Hippocampal formation (tissue), 2 donors: Measurements from ENCODE around the gene LIN7B.
"Not testable (repeated sequence)": the region's sequence is repeated elsewhere in the genome, so short reads cannot be mapped to it uniquely, and the experiment has no call there.

Source experiments
- DNase-seq, 2 donors: peaks; one replicate each; lab custom pipeline; 2025; lab: John Stamatoyannopoulos, UW

The LIN7B gene

DNA sequence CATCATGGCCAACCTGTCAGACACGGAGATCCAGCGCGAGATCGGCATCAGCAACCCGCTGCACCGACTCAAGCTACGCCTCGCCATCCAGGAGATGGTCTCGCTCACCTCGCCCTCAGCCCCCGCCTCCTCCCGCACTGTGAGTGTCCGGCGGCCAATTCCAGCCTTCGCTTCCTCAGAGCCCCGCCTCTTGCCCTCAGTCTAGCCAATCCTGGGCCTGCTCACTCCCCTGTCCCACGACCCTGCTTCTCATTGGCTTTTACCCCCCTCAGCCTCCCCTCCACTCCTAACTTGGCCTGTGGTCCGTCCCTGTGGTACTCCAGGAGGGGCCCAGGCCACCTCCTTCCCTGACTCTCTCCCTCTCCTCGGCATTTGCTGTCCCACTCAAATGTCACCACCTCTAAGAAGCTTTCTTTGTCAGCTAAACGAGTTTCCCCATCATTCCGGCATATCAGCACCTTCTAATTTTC lies 28.7 kb downstream of the LIN7B start:
- DNase-seq = peak; percentile 67 to 82

DNA sequence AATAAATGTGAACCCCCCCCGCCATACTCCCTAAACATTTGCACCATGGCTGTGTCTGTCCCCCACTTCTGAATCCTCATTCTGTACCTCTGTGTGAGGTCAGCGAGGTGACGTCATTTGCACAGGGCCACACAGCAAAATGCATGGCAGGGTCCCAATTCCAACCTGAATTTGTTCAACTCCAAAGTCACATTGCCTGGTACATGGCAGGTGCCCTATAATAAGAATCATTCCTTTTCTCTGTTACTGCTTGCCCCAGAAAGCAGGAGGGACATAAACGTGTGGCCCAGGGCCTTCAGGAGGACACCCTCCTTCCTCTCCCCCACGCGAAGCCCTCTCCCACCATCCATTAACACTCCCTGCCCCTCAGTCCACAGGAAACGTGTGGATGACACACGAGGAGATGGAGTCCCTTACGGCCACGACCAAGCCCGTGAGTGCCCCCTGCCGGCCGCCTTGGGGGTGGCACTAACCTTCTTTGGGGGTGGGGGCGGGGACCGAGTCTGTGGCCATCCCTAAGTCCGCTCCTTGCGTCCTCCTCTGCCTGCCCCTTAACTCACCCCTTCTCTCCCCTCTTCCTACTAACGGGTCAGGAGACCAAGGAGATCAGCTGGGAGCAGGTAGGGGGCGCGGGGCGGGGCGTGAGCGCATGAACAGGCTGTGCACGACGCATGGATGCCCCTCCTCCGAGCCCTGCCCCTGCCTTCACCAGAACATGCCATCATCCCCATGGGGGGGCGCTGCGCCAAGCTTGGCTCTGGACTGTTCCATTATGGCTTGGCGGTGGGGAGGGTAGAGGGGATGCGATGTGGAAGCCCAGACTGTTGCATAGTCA lies 31.6 kb downstream of the LIN7B start:
- DNase-seq = peak; percentile 19 to 73

DNA sequence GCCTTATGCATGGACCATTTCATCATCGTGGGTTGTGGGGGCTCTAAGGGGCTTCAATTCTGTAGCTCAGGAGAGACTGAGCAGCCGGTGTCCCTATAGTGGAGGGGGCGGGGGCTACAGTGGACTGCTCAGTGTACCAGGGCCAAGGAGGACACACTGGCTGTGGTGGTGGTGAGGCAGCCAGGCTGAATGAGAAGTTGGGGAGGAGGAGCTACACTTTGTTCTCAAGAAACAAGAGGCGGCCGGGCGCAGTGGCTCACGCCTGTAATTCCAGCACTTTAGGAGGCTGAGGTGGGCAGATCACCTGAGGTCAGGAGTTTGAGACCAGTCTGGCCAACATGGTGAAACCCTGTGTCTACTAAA lies 32.2 kb downstream of the LIN7B start:
- not testable (repeated sequence) for DNase-seq

DNA sequence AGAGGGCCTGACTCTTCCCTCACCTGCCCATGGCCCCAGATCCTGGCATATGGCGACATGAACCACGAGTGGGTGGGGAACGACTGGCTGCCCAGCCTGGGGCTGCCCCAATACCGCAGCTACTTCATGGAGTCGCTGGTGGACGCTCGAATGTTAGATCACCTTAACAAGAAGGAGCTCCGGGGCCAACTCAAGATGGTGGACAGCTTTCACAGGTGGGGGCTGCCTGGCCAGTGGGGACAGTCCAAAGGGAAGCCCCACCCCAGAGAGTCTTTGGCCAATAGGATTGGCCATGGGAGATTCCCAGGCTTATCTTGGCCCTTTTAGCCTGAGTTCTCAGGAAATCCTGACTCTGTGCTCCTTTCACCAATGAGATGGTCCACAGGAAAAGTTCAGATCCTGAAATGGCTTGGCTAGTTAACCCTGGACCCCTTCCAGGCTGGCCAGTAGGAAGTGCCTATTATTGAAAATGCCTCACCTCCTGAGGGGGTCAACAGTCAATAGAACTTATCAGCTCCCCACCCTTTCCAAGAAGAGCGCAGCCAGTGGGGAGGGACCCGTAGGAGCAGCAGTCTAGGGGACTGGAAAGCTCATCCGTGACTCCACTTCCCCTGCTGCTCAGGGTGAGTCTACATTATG lies 34.0 kb downstream of the LIN7B start:
- no peak for DNase-seq

DNA sequence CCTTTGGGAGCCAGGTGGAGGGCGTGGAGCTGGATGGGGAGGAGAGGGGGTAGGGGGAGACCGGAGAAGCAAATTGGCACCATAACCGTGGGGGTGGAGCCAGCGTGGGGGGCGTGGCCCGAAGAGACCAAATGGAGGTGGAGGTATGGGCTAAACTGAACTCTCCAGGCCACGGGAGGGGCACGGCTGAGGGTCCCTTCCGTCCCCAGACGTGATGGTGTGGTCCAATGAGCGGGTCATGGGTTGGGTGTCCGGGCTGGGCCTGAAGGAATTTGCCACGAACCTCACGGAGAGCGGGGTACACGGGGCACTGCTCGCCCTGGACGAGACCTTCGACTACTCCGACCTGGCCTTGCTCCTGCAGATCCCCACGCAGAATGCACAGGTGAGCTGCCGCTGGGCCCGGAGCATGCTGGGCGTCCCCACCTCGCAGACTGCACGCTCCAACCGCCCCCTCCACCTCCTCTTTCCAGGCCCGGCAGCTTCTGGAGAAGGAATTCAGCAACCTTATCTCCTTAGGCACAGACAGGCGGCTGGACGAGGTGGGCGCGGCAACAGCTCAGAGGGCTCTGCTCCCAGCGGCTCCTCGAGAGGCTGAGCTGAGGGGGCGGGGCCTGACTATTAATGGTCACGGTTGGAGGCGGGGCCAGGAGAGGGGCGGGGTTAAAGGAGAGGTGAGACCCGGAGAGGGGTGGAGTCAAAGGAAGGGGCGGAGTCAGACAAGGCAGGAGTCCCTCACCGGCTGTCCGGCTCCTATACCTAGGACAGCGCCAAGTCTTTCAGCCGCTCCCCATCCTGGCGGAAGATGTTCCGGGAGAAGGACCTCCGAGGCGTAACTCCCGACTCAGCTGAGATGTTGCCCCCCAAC lies 34.8 kb downstream of the LIN7B start:
- DNase-seq = peak; percentile 63 to 77

DNA sequence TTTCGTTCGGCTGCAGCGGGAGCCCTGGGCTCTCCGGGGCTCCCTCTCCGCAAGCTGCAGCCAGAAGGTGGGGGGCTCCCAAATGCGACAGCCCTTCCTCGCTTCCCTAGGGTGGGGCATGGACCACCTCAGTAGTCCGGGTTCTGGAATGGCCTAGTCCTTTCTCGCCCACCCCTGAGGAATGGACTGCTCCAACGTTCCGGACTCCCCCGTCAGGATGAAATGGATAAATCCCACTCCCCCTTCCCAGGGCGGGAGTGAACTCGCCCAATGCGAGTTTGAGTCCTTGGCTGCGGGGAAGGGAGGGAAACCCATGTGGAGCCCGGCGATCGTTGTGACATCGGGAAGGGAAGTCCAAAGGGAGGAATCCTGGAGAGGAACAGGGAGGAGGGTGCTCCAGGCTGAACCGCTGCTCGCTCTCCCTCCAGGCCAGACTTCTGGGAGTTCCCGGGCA lies 35.5 kb downstream of the LIN7B start:
- peak; percentile 36 to 68 for DNase-seq

DNA sequence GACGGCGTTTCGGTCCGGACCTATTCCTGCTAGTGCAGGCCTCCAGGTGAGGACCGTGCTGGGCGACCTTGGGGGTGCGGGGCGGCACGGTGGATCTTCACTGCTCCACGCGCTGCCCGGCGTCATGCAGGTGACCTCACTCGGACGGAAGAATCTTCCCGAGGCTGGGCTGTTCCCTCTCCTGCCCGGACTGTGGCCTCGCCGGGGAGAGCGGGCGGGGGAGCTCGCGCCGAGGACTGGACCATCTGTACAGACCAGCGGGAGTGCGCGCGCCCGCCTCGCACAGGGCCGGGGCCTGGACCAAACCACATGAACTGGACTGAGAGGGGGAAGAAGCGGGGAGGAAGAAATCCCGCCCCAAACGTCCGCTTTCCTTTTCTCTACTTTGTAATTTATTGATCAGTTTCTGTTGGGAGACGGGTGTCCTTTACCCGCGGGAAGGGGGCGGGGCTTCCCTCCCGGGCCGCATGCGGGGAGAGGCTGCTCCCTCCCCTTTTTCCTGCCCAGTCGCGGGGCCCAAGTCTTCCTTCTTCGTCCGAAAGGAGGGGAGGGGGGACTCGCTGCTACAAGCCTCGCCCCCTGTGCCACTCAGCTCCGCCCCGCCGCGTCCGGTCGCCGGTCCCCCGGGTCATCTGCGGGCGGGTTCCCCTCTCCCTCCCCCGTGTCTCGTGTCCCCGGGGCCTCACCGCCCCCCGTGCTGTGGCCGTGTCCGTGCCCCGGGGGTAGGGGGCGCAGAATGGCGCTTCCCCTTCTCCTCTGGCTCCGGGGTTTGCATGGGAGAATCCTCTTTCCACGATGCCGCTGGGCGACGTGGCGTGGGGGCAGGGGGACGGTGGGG lies 36.2 kb downstream of the LIN7B start:
- peak; percentile 70 to 82 for DNase-seq

DNA sequence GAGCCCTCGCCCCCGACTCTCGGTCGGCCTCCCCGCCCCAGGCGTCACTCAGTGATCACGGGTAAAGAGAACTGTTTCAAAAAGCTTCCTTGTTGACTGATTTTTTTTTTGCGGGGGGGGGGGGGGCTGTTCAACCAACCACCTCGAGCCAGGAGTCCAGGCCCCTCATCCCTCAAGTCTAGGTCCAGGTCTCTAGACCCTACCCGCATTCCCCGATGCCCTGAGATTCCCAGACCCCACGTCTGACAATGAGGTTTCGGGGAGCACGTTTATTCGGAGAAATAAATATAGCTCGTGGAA lies 36.7 kb downstream of the LIN7B start:
- DNase-seq = no peak

DNA sequence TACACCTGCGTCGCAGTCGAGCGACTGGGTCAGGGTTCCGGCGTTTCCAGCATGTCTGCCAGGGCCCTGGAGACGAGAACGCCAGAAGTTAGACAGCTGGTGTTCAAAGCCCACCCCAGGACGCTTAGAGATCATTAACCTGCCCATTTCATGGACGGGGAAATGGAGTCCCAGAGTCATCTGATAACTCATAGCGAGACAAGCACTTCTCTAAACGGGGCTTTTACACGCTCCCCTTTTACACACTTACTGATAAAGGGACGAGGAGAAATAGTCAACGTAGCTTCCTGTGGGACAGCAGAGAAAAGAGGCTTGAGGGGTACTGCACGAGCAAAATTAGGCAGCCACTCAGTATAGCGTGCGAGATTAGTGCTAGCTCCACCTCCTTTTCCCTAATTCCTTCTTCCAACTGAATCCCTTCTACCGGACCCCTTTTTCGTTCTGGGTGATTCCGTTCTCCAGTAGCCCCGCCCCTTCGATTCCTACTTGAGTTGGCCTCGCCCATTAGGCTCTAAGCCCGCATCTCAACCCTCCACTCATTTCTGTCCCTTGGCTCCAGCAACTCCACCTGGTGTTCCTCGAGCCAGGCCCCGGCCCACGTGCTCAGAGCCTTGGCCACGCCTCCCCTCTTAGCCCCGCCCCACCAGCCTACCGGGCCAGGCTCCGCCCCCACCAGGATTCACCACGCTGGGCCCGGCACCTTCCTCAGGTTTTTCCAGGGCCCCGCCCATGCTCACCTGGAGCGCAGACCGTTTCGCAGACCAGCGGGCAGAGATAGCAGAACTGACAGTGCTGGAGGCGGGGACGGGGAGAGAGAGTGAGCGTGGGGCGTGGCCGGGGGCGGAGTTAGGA lies 37.3 kb downstream of the LIN7B start:
- DNase-seq = no peak

DNA sequence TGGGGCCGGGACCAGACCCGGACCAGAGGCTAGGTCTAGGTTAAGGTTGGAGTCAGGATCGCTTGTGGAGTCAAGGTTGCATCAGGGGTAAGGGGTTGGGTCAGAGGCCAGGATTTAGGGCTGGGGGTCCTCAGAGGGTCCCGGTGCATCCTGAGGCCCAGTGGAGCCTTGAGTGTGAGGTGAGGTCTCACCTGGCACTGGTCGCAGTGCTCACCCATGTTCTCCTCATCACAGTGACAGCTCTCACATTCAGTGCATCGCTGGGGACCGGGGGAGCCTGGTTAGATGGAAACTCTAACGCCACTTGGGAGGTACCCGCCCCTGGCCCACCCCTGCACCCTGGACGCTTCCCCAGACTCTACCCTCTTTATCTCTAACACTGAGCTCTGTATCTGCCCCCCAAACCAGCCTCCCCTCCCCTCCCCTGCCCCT lies 38.0 kb downstream of the LIN7B start:
- DNase-seq = no peak

DNA sequence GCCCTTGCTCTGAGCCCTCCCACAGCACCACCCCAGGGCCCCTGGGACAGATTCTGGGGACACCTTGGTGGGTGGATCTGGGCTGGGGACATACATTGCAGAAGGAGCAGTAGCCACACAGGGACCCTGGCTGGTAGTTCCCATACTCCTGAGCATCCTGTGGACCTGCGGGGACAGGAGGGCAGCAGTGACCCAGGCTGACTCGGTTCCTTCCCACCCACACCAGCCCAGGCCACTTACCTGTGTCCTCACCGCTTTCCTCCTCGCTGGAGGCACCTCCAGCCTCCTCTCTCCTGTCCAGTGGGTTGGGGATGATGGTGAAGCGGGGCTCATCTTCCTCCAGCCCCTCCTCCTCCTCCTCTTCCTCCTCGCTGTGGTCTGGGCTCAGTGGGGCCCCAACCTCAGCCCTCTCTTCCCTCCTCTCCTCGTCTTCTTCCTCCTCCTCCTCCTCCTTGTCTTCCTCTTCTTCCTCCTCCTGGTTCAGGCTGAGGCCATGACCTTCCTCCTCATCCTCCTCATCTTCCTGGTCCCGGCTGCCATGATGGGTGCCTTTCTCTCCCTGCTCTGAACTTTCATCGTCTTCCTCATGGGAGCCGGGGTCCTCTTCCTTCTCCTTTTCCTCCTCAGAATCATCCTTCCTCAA lies 39.1 kb downstream of the LIN7B start:
- no peak for DNase-seq

DNA sequence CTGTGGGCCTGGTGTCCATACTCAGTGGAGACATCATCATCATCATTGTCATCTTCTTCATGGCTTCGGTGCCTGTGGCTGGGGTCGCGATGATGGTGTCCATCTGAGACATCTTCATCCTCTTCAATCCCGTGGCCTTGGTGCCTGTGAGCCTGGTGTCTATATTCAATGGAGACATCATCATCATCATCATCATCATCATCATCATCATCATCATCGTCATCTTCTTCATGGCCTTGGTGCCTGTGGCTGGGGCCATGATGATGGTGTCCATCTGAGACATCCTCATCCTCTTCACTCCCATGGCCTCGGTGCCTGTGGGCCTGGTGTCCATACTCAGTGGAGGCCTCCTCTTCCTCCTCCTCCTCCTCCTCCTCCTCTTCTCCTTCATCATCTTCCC lies 40.1 kb downstream of the LIN7B start:
- no peak for DNase-seq

DNA sequence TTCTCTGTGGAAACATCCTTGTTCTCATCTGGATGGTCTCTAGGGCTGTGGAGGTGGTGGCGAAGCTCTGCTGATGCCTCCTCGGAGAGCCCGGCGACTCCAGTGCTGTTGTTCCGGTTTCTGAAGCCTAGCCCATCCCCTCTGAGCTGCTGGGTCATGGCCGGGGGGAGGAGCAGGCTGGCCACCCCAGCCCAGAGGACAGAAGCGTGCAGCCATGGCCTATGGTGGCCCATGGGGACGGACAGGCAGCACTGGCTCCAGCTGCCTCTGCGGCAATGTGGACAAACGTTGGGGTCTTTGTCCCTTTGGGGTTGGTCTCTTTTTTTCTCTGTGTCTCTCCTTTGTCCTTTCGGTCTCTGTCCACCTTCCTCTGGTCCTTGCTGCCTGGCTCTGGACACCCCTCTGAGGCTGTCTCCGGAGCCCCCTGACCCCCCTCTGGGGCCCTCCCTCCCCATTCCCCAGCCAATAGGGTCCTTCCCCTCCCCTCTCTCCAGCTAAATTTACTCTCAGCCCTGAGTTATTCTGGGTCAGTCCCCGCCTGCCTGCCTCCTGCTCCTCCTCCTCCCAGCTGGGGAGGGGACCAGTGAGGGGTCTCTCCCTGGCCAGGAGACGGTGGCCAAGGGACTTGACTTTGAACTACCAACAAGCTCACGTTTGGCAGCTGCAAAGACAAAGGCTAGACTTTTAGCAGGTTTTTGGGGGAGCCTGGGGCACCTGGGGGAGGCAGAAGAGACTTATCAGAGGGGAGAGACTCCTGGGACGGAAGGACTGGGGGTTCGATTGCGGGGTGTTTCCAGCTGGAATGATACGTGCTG lies 41.0 kb downstream of the LIN7B start, which contains the start of gene HRC:
TSS of gene HRC (minus strand) at position 392 of the 815 bp plus-strand sequence. CDS start at position 233, 159 bp downstream.
- no peak for DNase-seq

DNA sequence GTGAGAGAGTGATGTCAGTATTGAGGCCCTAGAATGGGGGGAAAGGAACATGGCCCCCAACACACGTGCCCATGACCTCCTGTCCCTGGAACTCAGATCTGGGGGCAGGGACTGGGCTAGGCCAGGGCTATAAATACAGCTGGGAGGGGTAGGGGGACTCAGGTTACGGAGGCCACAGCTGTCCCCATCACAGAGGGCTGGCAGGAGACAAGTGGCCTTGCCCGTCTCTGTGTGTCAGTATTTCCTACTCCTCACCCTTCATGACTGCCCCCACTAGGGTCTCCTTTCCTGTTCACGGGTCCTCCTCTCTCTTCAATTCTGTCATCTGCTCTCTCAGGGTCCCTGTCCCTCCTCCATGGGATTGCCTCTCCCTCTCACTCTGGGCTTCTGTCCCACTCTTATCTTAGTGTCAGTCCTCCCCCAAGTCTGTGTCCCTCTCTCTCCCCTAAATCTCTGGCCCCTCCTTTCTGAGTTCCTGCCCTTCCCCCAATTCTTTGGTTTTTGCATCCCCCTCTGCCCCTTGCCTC lies 41.7 kb downstream of the LIN7B start:
- no peak for DNase-seq

DNA sequence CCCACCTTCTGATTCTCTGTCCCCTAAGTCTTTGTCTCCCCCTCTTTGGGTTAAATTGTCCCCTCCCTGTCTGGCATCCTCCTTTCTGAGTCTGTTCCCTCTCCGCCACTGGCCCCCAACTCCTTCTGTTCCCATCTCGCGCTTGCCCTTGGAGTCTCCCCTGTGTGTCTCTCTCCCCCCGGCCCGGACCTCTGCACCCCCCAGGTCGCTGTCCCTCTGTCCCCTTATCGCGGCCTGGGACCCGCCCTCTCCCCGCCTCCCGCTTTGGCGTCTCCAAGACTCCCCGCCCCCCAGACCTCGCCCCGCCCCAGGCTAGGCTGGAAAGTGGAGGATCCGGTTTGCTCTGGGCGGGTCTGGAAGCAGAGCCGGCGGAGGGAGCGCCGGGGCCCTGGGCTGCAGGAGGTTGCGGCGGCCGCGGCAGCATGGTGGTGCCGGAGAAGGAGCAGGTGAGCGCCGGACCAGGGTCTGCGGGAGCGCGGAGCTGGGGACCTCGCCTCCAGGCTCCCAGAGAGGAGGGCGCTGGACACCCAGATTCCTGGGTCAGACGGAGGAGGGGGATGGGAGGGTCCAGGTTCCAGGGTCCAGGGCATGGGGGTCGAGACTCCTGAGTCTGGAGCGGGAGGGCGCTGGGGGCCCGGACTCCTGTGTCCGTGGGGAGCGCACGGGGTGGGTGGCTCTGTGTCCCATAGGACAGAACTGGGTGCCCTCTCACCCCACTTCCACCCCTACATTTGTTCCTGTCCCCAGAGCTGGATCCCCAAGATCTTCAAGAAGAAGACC lies 43.5 kb downstream of the LIN7B start, which contains the start of gene TRPM4:
TSS of gene TRPM4 (plus strand) at position 348 of the 780 bp plus-strand sequence. CDS start at position 423, 75 bp downstream.
- DNase-seq = peak; percentile 56 to 61

DNA sequence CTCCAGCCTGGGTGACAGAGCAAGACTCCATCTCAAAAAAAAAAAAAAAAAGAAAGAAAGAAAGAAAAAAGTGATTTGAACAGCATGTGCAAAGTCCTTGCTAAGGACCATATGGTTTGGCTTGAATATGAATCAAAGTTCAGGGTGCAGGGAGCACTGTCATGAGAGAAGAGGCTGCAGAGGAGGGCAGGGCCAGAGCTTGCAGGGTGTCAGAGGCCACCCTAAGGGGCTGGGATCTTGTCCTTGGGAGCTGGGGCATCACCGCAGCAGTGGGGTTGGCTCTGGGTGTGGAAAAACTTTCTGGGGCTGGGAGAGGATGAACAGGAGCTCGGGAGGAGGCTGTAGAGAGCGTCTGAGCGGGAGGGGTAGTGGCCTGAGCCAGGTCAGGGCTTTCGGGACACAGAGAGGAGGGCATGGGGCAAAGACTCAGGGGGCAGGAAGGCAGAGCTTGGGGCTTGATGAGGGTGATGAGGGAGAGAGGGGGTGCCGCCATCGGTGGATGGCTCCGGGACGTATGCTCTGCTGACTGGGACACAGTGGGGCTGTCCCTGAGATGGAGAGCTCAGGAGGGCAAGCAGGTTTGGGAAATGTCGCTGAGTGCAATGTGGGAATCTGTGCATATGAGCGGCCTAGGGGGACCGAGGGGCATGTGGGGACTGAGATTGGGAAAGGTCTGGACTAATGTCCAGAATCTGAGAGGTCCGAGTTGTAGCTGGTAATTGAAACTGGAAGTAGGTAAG lies 46.5 kb downstream of the LIN7B start:
- no peak for DNase-seq

DNA sequence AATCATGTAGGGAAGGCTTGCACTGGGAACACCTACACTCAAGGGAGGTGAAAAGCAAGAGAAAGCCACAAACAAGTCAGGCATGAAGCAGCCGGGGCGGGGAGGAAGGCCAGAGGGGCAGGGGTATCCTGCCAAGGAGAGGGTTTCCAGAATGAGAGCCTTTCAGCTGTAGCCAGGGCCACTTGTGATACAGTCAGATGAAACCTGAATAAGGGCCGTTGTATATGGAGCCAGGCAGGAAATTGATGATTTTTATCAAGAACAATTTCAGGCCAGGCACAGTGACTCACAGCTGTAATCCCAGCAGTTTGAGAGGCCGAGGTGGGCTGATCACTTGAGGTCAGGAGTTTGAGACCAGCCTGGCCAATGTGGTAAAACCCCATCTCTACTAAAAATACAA lies 47.8 kb downstream of the LIN7B start:
- no peak for DNase-seq
